ENCODE data around the gene EFNA5. TPM values are rescaled to one million over a fixed set of nuclear protein-coding genes. Genes with fewer than 3 reads are reported as not detected.

Gene EFNA5
- total and polyA plus RNA-seq, 2 of the 8 experiments (the other 6 are each of a cell fraction or from before 2014, with no cell fraction given) = 9.6 to 21.8 TPM

DNA sequence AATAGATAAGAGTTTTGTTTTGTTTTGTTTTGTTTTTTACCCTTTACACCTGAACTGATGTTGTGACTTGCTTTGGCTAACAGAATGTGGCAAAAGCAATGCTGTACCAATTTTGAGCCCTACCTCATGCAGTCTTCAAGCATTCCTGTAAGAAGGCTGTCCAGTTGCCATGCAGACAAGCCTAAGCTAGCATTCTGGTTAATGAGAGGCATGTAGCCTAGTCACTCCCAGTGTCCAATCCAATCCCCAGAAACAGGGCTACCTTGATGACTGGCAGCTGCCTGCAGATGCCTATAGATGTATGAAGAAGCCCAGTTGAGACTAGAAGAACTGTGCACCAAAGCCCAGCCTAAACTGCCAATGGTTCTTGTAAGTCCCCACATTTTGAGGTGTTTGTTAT, 9.4 kb upstream of the EFNA5 start:
- Histone ChIP-seq H3K4me2 (ENCODE audit: insufficient read depth in 1 of 2, low read depth in 2 of 2, low read length in 2 of 2) (no peak overlapping the region), H2AK5ac (ENCODE audit: low read depth, low read length) (no peak overlapping the region), H3K23me2 (ENCODE audit: low read depth, low read length) (no peaks in the 10 kb centered on the region), H4K20me1 (replicated peaks in 1 of 2; ENCODE audit: control insufficient read depth in 1 of 2, insufficient read depth in 2 of 2, low read length in 2 of 2) (no peaks in the 10 kb centered on the region), H3K9ac (replicated peaks in 1 of 4; ENCODE audit: extremely low read depth in 1 of 4, low read depth in 3 of 4, low read length in 3 of 4) (no peak overlapping the region), H4K91ac (replicated peaks; ENCODE audit: insufficient read length, low read length) (no peak overlapping the region), H2BK120ac (replicated peaks; ENCODE audit: low read depth, low read length) (no peak overlapping the region), H4K8ac (ENCODE audit: extremely low read depth, insufficient read depth, low read length) (no peak overlapping the region), H3K23ac (ENCODE audit: insufficient read length) (no peak overlapping the region), H2BK20ac (ENCODE audit: low read length) (no peak overlapping the region), H3K4me1 (replicated peaks in 1 of 4; ENCODE audit: control insufficient read depth in 3 of 4, insufficient read depth in 4 of 4, low read length in 3 of 4) (peaks cover 0 to 2% (median 0%) of the 10 kb centered on the region in 4 experiments; a peak in 2 of 7 replicates), H3K14ac (ENCODE audit: insufficient read length) (no peak overlapping the region), H3K9me3 (ENCODE audit: insufficient read depth in 2 of 2, low read depth in 1 of 2, low read length in 1 of 2) (no peaks in the 10 kb centered on the region), H3K27me3 (replicated peaks in 1 of 4; ENCODE audit: control insufficient read depth in 3 of 4, extremely low read depth in 1 of 4, insufficient read depth in 3 of 4, low read length in 3 of 4) (no peaks in the 10 kb centered on the region), H3K79me2 (ENCODE audit: control insufficient read depth in 1 of 2, insufficient read depth in 2 of 2, low read length in 2 of 2) (no peaks in the 10 kb centered on the region), H2BK5ac (ENCODE audit: low read depth, low read length) (no peak overlapping the region), H3K4ac (replicated peaks; ENCODE audit: insufficient read length, low read depth, low read length) (no peak overlapping the region), H3K18ac (ENCODE audit: extremely low read depth, low read length) (no peak overlapping the region), H4K5ac (ENCODE audit: insufficient read length, low read depth, low read length) (no peak overlapping the region), H3K27ac (ENCODE audit: low read depth, low read length) (no peak overlapping the region), H2BK12ac (ENCODE audit: low read depth, low read length) (no peak overlapping the region), H3K56ac (replicated peaks; ENCODE audit: insufficient read length, low read depth, low read length) (no peak overlapping the region), H2AFZ (ENCODE audit: low read length) (no peak overlapping the region), H3K36me3 (ENCODE audit: control insufficient read depth in 2 of 4, insufficient read depth in 4 of 4, low read length in 3 of 4) (no peaks in the 10 kb centered on the region), H3K79me1 (ENCODE audit: low read depth, low read length) (no peaks in the 10 kb centered on the region), H2BK15ac (ENCODE audit: low read length) (no peak overlapping the region; the same call in 1 of the 2 replicates), H3K4me3 (ENCODE audit: extremely low read depth in 1 of 4, insufficient read depth in 2 of 4, low read depth in 3 of 4, low read length in 4 of 4) (no peak overlapping the region)
- no peak for TF ChIP-seq YY1 (IDR thresholded peaks at IDR 0.05; ENCODE audit: low read depth, low read length)
- TF ChIP-seq GTF2F1 (IDR thresholded peaks at IDR 0.05; ENCODE audit: borderline replicate concordance, low read depth, low read length) = no peak
- TF ChIP-seq CBX8 (IDR thresholded peaks at IDR 0.05; ENCODE audit: borderline replicate concordance, low read depth, low read length) = no peak
- TF ChIP-seq SP2 (IDR thresholded peaks at IDR 0.05; ENCODE audit: low read length) = no peak
- TF ChIP-seq JUN (IDR thresholded peaks at IDR 0.05; ENCODE audit: low read depth, low read length) = no peak
- TF ChIP-seq POU5F1 (IDR thresholded peaks at IDR 0.05; ENCODE audit: low read depth, low read length) = no peak
- no peak for TF ChIP-seq SUZ12 (IDR thresholded peaks at IDR 0.05; ENCODE audit: low read length)
- no peak for TF ChIP-seq HDAC6 (IDR thresholded peaks at IDR 0.05; ENCODE audit: low read depth, low read length)
- TF ChIP-seq FOSL1 (IDR thresholded peaks at IDR 0.05; ENCODE audit: insufficient read depth, low read depth, low read length) = no peak
- TF ChIP-seq KDM1A (IDR thresholded peaks at IDR 0.05; ENCODE audit: borderline replicate concordance, low read length) = no peak
- no peak for TF ChIP-seq JUND (IDR thresholded peaks at IDR 0.05; ENCODE audit: low read length)
- no peak for TF ChIP-seq SRF (IDR thresholded peaks at IDR 0.05; ENCODE audit: low read depth, low read length)
- no peak for TF ChIP-seq CREB1 (IDR thresholded peaks at IDR 0.05)
- TF ChIP-seq BRCA1 (IDR thresholded peaks at IDR 0.05; ENCODE audit: low read depth, low read length) = no peak
- no peak for TF ChIP-seq SIN3A (conservative IDR thresholded peaks at IDR 0.05 in 1 of 2, IDR thresholded peaks at IDR 0.05 in 1 of 2; ENCODE audit: low read depth in 1 of 2, low read length in 2 of 2)
- ChIA-PET POLR2A (ENCODE audit: partially characterized antibody) (no interaction called here), CTCF (ENCODE audit: partially characterized antibody) (interaction anchor here (0.7 to 1.1 kb wide), 2 partner anchors 432 to 521 kb away, joined by 3 read pairs; no protein-coding TSS in a partner anchor)
- no peak for DNase-seq (ENCODE audit: low read depth in 1 of 2, low spot score in 2 of 2)
- FAIRE-seq = no peak

Measured in H1 (cell line).